Colonic mucosa (tissue), 4 donors: ENCODE results near the gene AIPL1. TPM values are rescaled to one million over a fixed set of nuclear protein-coding genes. Genes with fewer than 3 reads are reported as not detected.

Experiments
- DNase-seq: peaks from one replicate; pipeline ENCODE4 v3.0.0-alpha.2; 2020
- H3K27ac ChIP-seq: fragments of 200-600 bp; one replicate; pipeline ENCODE4 v1.8.0; 2021
- H3K27me3 ChIP-seq: fragments of 200-600 bp; one replicate; pipeline ENCODE4 v1.8.0; 2021
- H3K36me3 ChIP-seq: fragments of 200-600 bp; one replicate; pipeline ENCODE4 v1.8.0; 2021
- H3K4me1 ChIP-seq: fragments of 200-600 bp; one replicate; pipeline ENCODE4 v1.8.0; 2021; ENCODE audit warnings: mild to moderate bottlenecking
- H3K4me3 ChIP-seq: fragments of 200-600 bp; one replicate; pipeline ENCODE4 v1.8.0; 2021
- H3K9ac ChIP-seq, 2 donors: one replicate each; pipeline ENCODE4 v1.7.0; 2013; ENCODE audit warnings: control low read depth in 2 of 2, low read depth in 2 of 2, low read length in 2 of 2
- H3K9me3 ChIP-seq: fragments of 200-600 bp; one replicate; pipeline ENCODE4 v1.8.0; 2021
- CTCF ChIP-seq: fragments of 200-600 bp; IDR thresholded peaks from one replicate; pipeline ENCODE4 v1.8.0; 2022; ENCODE audit warnings: antibody characterized with exemption, mild to moderate bottlenecking
- intact Hi-C: fragments of 100-400 bp; cut with DNase I; formaldehyde crosslinking; loops from one replicate; pipeline ENCODE4 v1.14.1; 2022
- total RNA-seq, 2 donors: library from RNA; stranded (reverse); fragmentation: NEBNext Ultra II Directional in 1 of 2; extraction: Animal tissue kit (Norgen Biotek cat#: 25700) in 1 of 2; gene quantifications; one replicate each; pipeline ENCODE4 v1.2.1, GENCODE V29; 2021
- donor health status: healthy.
- donor health status: DM: no; HTN: no; CAD: no.
- donor health status: DM: no; HTN: no; CAD: no.

AIPL1 gene
- total RNA-seq, 2 donors from 2014 or later, result not detected

- no peaks in the 10 kb centered on the region for H3K4me1 ChIP-seq
- H3K36me3 ChIP-seq, result no peaks in the 10 kb centered on the region
- no peaks in the 10 kb centered on the region for H3K9me3 ChIP-seq
- no peak overlapping the region for H3K27ac ChIP-seq
- no peak overlapping the region for H3K9ac ChIP-seq
- intact Hi-C loops, result no loop called here
- no peaks in the 10 kb centered on the region for H3K27me3 ChIP-seq
- peak; percentile 12 for DNase-seq
- no peak overlapping the region for H3K4me3 ChIP-seq
- TF ChIP-seq CTCF, result no peak
Measured at GRCh38 chr17:6374271-6374691, 60.6 kb downstream of the AIPL1 start.

Other genes starting within 250 kb of the AIPL1 start
- gene PIMREG, start 9.3 kb upstream of the AIPL1 start, total RNA-seq, result 10 to 100 TPM in 1 of 2 donors, 1 to 10 TPM in 1; 4.3 to 26.0 TPM
- 10 to 100 TPM; 11.3 to 18.2 TPM for gene PITPNM3, start 121.4 kb upstream of the AIPL1 start, total RNA-seq
- 10 to 100 TPM; 15.7 to 18.5 TPM for gene KIAA0753, start 205.6 kb upstream of the AIPL1 start, total RNA-seq
- 100 to 1,000 TPM; 167 to 207 TPM for gene TXNDC17, start 205.9 kb upstream of the AIPL1 start, total RNA-seq
- gene MED31, start 216.5 kb upstream of the AIPL1 start, total RNA-seq, result 10 to 100 TPM; 14.3 to 15.2 TPM
- gene C17orf100, start 216.6 kb upstream of the AIPL1 start, total RNA-seq, result 1 to 10 TPM; 1.5 to 1.9 TPM